ENCODE results near the gene S1PR5.

GRCh38 chr19:10517760-10518443 lies 655 bp upstream of the S1PR5 start:
- TF ChIP-seq CTCF (IDR thresholded peaks at IDR 0.05), result no peak
- TF ChIP-seq POLR2A (IDR thresholded peaks at IDR 0.05), result no peak
